ENCODE measurements around the gene PTPN14.

Gene PTPN14

DNA sequence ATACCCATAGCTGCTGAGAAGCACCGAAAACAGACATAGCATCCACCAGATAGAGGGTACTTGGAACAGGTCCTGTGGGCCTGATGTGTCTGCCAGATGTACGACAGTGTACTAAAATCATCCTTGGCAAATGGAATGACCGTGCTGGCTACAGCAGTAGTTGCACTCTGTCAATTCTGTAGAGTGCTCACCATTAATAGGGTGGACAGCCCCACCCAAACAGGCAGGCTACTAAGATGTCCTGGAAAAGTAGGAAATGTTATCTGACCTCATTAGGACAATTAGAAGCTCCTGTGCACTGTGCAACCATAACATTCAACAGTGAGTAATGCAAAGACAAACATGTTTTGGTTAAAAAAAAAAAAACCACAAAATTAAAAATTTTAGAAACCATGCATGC, 106.2 kb downstream of the PTPN14 start:
- Histone ChIP-seq H3K4me3 (ENCODE audit: low read depth, low read length) (no peak overlapping the region), H3K4me1 (no peaks in the 10 kb centered on the region), H3K9me3 (no peaks in the 10 kb centered on the region), H3K27me3 (peaks cover 3% of the 10 kb centered on the region), H3K36me3 (no peaks in the 10 kb centered on the region)
- DNase-seq: no peak
- TF ChIP-seq, protein P1, sequence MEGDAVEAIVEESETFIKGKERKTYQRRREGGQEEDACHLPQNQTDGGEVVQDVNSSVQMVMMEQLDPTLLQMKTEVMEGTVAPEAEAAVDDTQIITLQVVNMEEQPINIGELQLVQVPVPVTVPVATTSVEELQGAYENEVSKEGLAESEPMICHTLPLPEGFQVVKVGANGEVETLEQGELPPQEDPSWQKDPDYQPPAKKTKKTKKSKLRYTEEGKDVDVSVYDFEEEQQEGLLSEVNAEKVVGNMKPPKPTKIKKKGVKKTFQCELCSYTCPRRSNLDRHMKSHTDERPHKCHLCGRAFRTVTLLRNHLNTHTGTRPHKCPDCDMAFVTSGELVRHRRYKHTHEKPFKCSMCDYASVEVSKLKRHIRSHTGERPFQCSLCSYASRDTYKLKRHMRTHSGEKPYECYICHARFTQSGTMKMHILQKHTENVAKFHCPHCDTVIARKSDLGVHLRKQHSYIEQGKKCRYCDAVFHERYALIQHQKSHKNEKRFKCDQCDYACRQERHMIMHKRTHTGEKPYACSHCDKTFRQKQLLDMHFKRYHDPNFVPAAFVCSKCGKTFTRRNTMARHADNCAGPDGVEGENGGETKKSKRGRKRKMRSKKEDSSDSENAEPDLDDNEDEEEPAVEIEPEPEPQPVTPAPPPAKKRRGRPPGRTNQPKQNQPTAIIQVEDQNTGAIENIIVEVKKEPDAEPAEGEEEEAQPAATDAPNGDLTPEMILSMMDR (IDR thresholded peaks at IDR 0.05; ENCODE audit: low read depth, low read length): no peak

DNA sequence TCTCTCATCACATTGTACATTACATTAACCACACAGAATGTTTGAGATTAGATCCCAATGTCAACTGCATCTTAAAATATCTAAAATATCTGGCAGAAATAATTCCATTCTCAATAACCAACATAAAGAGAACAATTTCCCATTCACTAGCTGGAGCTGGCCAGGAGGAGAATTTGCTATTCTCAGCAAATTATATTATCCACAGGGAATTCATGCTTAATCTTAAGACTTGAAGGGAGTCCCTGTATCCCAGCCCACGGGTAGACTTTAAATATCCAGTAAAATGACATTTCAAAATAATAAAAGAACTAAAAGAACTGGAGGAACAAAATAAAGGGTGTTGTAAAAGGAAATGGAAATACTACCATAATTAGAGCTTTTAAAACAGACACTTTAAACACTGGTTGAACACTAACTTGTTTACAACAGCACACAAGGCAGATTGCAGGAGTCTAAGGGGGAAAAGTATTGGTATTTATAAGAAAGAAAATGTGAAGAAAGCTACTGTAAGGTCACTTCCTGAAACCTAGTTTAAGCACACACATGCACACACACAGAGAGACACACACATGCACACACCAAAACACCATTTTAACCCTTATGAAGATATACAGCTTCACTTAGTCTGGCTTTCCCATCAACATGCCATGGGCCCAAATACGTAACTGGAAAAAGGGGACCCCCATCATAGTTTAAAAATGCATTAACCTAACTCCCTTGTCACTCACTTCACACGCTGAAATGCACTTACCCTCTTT, 107.0 kb downstream of the PTPN14 start:
- TF ChIP-seq, protein P1 (IDR thresholded peaks at IDR 0.05; ENCODE audit: low read depth, low read length): no peak
- Histone ChIP-seq H3K27me3 (peaks cover 3% of the 10 kb centered on the region), H3K36me3 (no peaks in the 10 kb centered on the region), H3K4me1 (no peaks in the 10 kb centered on the region), H3K9me3 (no peaks in the 10 kb centered on the region), H3K4me3 (ENCODE audit: low read depth, low read length) (no peak overlapping the region)
- no peak for DNase-seq

DNA sequence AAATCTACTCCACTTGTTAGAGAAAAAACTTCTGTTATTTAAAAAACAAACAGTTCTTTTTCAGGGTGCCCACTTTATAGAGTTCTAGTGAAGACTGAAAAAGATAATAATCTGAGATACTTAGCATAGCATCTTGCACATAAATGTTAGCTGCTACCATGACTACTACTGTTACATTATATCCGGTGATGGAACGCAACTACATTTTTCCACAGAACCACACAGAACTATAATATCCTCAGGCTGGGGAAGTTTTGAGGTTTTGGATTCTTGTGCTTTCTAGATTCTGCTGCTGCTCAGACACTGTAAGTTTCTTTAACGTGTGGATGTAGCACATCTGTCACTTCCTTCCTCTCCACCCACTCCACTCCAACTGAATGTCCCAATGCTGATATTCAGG, 110.3 kb downstream of the PTPN14 start:
- TF ChIP-seq, protein P1 (IDR thresholded peaks at IDR 0.05; ENCODE audit: low read depth, low read length): no peak
- Histone ChIP-seq H3K4me3 (ENCODE audit: low read depth, low read length) (no peak overlapping the region), H3K4me1 (no peaks in the 10 kb centered on the region), H3K36me3 (no peaks in the 10 kb centered on the region), H3K27me3 (peaks cover 3% of the 10 kb centered on the region), H3K9me3 (no peaks in the 10 kb centered on the region)
- DNase-seq: no peak

DNA sequence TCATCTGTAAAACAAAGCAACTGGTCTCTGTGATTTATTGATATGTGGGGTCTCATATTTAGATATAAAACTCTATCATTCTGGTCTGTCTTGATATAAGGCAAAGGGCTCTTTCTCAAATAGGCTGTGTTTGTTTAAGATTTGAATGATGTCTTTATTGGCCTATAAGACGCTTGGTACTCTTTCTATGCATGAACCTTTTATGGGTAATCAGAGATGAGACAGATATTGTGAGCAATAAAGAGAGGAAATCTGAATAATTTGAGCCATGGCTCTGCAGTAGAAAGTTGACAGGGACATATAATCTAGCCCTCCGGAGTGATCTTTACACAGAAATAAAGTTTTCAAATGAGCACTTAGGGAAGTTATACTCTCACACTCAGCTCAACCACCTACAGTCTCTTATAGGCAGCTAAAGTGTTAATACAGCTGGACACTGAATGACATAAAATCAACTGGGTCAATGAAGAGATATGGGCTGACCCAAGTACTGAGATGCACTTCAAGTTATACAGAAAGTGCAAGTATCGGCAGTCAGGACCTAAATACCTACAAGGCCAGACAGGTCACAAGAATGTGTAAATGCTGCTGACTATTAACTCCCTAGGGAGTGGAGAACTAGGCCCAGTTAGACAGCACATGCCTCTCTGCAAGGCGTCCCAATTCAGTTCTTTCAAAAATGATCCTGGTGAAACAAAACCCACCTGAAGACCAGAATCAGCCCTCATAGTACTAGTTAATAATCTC, 111.0 kb downstream of the PTPN14 start:
- Histone ChIP-seq H3K9me3 (no peaks in the 10 kb centered on the region), H3K27me3 (peaks cover 3% of the 10 kb centered on the region), H3K36me3 (no peaks in the 10 kb centered on the region), H3K4me1 (no peaks in the 10 kb centered on the region), H3K4me3 (ENCODE audit: low read depth, low read length) (no peak overlapping the region)
- DNase-seq: no peak
- TF ChIP-seq, protein P1 (IDR thresholded peaks at IDR 0.05; ENCODE audit: low read depth, low read length): no peak

DNA sequence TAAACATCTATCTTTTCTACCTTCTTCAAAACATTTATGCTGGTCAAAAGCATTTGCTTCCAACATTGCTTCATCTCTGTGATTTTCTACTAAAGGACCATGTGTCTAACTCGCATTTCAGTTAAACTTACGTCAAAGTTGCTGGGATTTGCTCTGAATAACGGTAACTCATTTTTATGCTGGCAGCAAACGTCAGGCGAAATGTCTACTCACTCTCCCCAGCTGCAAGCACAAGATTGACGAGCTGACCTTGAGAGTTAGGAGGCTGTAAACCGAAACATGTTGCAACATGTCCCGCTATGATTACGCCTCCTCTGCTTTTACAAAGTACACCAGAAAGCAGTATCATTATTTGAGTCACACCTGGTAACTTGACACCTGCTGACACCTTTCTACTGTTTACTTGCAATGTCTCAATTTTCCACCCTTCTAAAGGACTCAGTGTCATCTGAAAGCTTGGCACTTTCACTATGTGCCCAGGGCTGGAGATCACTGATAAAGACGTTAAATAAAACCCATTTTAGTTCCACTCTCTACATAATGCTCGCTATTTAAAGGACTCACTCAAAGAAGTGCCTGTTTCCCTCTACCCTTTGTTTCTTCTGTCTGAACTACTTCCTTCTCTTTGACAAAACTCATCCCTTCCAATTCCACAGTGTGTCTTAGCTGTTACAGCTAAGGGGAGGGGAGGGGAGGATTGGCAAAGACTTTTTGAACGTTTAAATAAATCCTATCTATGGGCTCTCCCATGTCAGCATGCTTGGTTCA, 111.9 kb downstream of the PTPN14 start:
- Histone ChIP-seq H3K4me3 (ENCODE audit: low read depth, low read length) (no peak overlapping the region), H3K4me1 (no peaks in the 10 kb centered on the region), H3K9me3 (no peaks in the 10 kb centered on the region), H3K36me3 (no peaks in the 10 kb centered on the region), H3K27me3 (peaks cover 3% of the 10 kb centered on the region)
- DNase-seq: no peak
- TF ChIP-seq, protein P1 (IDR thresholded peaks at IDR 0.05; ENCODE audit: low read depth, low read length): no peak

Data from BE2C (cell line).